GF-D8 (cell line): ENCODE measurements around the gene HHAT.

Source experiments
- DNase-seq: peaks from one replicate; lab custom pipeline; 2025; lab: John Stamatoyannopoulos, UW

Gene HHAT

DNA sequence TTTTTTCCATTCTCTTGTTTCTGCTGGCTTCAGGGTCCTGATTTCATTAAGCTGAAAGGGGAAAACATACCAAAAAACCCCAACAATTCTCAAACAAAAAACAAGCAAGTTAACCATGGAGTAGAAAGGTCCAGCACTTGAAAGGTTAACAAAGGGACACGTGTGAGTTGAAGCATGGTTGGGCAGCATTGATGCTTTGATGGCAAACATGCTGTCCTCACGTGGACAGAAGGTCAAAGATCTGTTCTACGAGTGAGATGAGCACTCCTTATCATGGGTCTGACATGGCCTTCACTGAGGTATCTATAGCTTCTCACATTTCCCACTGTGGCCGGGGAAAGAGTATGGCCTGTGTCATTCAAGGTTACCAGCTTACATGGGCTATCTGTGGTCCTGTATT is 394.9 kb downstream of the HHAT start:
- no peak for DNase-seq

DNA sequence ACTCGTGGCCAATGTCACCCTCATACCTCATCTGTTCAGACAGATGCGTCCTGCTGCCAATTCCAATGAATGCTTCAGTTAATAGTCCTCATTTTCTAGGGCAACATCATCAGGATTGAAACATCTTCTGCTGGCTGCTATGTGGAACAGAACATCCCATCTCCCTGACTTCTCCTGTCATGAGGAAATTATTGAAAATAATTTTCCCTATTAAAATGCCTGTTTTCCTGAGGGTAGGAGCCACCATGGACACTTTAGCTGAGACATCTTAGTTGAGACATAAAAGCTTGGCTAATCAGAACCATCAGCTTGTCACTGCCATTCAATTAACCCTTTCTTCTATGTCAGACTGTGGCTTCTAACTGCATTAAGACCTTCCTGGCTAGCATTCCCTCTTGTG is 396.1 kb downstream of the HHAT start:
- no peak for DNase-seq
